ENCODE measurements around the gene OR6B2.

OR6B2 gene

DNA sequence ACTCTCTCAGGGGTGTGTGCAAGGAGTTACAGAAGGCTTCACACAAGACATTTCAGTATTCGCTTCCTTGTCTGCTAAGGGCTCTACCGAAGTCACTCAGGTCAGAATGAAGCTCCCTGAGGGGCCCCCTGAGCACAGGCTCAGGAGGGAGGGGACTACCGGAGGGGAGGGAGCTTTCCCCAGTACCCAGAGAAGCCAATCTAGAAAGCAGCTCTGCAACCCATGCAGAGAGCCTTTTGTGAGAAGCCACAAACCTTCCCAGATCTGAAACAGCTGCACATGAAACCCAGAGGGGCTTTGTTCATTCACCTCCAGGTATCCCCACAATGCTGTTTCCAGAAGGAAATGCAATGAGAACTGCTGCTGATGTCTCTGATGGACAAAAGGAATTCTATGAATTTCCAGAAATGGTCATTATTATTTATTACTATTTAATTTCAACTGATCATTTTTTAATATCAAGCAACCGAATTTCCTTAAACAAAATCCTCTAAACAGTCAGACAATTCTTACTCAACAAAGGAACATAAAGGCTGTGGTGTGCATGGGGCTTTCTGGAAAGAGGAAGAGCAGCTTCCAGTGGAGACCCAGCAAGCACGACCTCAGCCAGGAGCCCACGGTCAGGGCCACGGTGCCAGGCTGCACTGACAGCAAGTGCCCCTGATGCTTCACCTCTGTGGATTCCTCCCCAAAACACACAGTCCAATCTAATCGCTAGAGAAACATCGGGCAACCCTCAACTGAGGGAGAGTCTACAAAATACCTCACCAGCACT is 47.0 kb downstream of the OR6B2 start:
- no peak for DNase-seq (ENCODE audit: low read depth in 1 of 2, low spot score in 1 of 2)

Data from activated T-helper 1 cell treated with anti-CD3 and anti-CD28 coated beads, Interleukin-2, amount 50 U/mL, for 16 hours (primary cell).